Choroid plexus epithelial cell (primary cell): ENCODE data around the gene NXT1.

ENCODE experiments used
- DNase-seq: peaks from one replicate; pipeline ENCODE4 v3.0.0-alpha.2; 2010; ENCODE audit warnings: low read depth
- H3K4me3 ChIP-seq: 2 replicates; pipeline ENCODE4 v1.5.1; 2011; ENCODE audit warnings: low read depth, mild to moderate bottlenecking, control low read depth, low read length, moderate library complexity
- TF ChIP-seq, protein P1 (sequence below): conservative IDR thresholded peaks from 2 replicates; pipeline ENCODE4 v1.5.1; 2011; ENCODE audit warnings: low read depth, mild to moderate bottlenecking, control low read depth, inconsistent platforms, low read length, moderate library complexity

The NXT1 gene

DNA sequence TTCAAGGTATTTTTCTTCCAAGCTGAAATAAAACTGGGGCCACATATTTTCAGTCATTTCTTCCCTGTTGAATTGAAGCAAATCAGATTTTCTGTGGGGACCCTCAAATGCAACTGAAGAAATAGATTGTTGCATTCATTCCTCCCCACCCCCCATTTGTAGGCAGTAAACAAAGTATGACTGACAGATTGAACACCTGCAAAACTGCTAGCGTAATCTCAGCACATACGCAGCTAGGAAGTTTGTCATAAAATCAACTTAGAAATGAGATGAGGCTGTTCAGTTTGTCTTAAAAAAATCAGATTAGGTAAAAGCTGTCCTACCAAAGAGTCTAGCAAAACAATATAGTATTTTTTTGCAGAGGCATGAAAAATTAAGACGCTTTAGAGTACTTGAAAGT is 20.3 kb downstream of the NXT1 start:
- TF ChIP-seq, protein P1, sequence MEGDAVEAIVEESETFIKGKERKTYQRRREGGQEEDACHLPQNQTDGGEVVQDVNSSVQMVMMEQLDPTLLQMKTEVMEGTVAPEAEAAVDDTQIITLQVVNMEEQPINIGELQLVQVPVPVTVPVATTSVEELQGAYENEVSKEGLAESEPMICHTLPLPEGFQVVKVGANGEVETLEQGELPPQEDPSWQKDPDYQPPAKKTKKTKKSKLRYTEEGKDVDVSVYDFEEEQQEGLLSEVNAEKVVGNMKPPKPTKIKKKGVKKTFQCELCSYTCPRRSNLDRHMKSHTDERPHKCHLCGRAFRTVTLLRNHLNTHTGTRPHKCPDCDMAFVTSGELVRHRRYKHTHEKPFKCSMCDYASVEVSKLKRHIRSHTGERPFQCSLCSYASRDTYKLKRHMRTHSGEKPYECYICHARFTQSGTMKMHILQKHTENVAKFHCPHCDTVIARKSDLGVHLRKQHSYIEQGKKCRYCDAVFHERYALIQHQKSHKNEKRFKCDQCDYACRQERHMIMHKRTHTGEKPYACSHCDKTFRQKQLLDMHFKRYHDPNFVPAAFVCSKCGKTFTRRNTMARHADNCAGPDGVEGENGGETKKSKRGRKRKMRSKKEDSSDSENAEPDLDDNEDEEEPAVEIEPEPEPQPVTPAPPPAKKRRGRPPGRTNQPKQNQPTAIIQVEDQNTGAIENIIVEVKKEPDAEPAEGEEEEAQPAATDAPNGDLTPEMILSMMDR: no peak
- DNase-seq: no peak
- no peak overlapping the region for H3K4me3 ChIP-seq

DNA sequence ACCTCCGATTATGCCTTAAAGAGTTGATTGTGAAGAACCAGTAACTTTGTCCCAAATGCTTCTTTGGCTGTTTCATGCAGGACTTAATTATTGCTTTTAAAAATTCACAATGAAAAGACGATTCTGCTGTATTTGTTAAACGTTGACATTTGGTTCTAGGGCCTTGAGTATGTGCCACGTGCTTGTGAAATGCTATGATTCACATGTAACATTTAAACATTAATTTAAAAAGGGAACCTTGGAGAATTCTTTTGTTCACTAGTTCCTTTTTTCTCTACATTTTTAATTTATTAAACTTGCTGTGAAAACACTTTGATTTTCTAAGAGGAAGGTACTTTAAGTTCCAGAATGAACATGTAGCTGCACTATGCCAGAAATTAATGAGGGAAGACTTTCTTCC is 20.9 kb downstream of the NXT1 start:
- H3K4me3 ChIP-seq: no peak overlapping the region
- TF ChIP-seq, protein P1: no peak
- DNase-seq: no peak

DNA sequence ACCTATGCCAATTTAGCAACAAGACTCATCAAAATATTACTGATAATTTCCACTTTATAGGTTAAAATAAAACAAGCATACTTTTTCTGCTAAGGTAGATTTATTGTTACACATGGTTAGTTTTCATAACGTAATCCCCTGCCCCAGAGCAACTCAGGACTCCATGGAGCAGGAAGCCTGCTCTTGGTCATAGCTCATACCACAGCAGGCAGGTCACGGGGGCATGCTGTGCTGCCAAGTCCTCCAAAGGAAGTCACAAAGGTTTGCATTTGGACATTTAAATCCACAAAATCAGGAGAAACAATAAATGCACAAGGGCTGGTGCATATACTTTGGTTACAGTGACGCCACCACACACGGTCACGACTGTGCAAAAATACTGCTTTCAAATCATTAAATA is 23.9 kb downstream of the NXT1 start:
- DNase-seq: peak; percentile 56
- TF ChIP-seq, protein P1: no peak
- H3K4me3 ChIP-seq: no peak overlapping the region

DNA sequence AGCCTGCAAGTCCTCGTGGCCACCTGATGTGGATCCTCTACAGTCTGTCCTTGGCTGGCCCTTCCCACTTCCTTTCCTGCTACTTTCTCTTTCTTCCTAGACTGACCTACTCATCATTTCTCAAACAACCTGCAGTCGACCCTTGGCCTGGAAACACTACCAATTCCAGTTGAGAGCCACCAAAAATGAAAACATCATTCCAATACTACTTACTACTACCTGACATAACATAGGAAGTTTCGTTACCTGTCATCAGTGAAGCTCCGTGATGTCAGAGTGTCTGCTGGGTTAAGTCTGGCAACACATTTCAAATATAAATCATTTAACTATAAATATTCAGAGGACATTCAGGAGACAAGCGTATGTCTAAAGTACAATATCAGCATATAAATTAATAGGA is 25.2 kb downstream of the NXT1 start:
- TF ChIP-seq, protein P1: no peak
- no peak overlapping the region for H3K4me3 ChIP-seq
- no peak for DNase-seq

DNA sequence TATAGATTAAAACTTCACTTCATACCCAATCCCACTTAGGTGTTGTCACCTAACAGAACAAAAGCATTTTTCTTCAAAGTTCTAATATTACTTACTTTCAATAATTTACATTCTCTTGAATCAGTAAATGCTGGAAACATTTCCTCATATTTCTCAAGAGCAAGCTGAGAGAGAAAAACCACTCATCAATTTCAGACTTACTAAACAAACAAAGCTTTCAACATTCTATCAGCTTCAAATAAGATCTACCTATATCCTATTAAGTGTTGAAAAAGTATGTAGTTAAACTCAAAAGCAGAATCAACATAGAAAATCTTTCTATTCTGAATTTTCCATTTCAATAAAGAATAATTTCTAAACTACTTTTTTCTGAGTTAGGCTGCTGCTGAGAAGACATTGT is 29.2 kb downstream of the NXT1 start:
- no peak for DNase-seq
- TF ChIP-seq, protein P1: no peak

DNA sequence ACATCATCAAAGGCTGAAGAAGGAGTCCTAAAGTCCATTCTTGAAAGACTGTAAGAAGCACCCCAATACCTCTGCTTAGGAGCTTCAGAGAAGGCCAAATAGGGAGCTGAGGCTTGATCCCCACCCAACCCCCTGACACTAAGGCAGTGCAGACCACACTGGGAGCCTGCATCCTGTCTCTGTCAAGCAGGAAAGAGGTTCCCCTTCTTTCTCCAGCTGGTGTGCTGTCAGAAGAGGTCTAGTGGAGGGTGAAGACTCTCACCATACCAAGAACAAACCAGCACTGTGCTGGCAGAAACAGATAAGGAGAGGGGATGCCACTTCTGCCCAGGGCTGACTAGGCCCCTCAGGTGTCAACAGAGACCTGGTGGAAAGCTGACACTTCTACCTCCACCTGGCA is 31.3 kb downstream of the NXT1 start:
- no peak overlapping the region for H3K4me3 ChIP-seq
- TF ChIP-seq, protein P1: no peak
- DNase-seq: no peak

More for the DNA sequence above, 29.2 kb downstream of the NXT1 start:
- no peak overlapping the region for H3K4me3 ChIP-seq

DNA sequence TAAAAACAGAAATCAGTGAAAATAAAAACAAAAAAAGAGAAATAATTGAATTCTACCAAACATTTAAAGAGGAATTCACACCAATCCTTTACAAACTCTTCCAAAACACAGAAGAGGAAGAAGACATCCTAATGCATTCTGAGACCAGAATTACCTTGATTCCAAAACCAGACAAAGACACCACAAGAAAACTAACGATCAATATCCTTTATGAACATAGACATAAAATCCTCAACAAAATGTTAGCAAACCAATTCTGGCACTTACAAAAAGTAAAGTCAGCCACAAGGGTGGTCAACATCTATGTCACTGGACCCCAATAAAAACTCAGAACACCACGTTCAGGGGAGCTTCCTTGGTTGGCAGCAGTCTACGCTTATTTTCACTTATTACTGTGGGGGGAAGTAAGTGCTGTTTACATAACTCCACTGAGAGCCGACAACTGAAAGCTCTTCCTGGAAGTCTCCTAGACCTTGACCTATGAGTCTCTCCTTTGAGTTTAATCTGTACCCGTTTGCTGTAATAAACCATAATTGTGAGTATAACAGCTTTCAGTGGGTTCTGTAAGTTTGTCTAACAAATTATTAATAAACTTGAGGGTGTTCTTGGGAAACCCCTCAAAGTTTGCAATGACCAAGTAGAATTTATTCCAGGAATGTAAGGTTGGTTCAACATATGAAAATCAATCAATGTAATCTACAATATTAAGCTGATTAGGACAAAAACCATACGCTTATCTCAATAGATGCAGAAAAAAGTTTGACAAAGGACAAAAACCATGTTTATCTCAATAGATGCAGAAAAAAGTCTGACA is 35.9 kb downstream of the NXT1 start:
- DNase-seq: no peak
- no peak overlapping the region for H3K4me3 ChIP-seq
- TF ChIP-seq, protein P1: no peak
